ENCODE results near the gene MRM3. TPM values are rescaled to one million over a fixed set of nuclear protein-coding genes. Genes with fewer than 3 reads are reported as not detected.

MRM3 gene
- total and polyA plus RNA-seq, 2 of the 4 experiments (the other 2 are of a cell fraction) = 9.0 to 15.2 TPM

DNA sequence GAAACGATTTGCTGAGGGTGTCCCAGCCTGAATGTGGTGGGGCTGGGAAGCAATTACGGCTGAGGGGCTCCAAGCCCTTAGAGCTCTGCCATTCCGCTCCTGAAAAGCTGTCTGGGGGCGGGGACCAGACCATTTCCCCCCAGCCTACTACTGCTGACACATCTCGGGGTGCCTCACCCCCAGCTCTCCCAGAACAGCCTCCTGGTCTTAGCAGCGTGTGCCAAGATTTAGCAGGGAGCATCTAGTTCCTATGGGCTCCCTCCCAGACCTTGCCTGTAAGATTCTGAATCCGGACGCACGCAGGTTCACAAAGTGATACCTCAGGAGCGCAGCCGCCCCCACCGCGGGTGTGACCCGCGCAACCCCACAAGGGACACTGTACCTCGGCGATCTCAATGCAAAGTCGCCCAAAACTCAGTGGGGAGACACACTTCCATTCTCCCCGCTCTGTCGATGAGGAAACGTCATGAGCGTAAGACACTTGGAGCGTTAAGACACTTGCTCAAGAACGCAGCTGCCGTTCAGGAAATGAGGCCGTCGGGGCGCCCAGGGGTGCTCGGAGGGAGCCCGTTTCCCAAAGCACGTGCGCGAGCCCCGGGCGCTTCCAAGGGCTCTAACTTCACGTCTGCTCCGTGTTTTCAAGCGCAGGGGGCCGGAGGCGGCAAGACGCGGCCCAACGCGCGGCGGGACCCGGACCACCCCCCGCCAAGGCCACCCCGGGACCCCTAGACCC, 30.7 kb upstream of the MRM3 start:
- peaks cover 18% of the 10 kb centered on the region for H3K36me3 ChIP-seq (ENCODE audit: control insufficient read depth, insufficient read depth, low read length)
- peak overlapping the region; percentile 56; the same call in 1 of the 2 replicates for H3K27ac ChIP-seq (ENCODE audit: insufficient read depth, low read length)
- H3K9me1 ChIP-seq (ENCODE audit: insufficient read depth, low read length) = peaks cover 17% of the 10 kb centered on the region
- no peak overlapping the region for H2BK15ac ChIP-seq (ENCODE audit: low read depth, low read length)
- H4K5ac ChIP-seq (ENCODE audit: low read depth, low read length) = peak overlapping the region; percentile 50; the same call in 1 of the 2 replicates
- peak overlapping the region; percentile 67 for H3K14ac ChIP-seq (replicated peaks; ENCODE audit: low read depth, low read length)
- peaks cover 23 to 50% of the 10 kb centered on the region in 2 experiments for H3K79me1 ChIP-seq (ENCODE audit: low read depth in 1 of 2, low read length in 2 of 2)
- in situ Hi-C loops (cut with MboI; ENCODE audit: low sequenced_read_pairs) (no loop called here), dilution Hi-C loops (cut with HindIII; ENCODE audit: low sequenced_read_pairs, unreplicated experiment) (no loop called here), intact Hi-C loops (cut with micrococcal nuclease) (no loop called here)
- no peaks in the 10 kb centered on the region for H3K27me3 ChIP-seq (ENCODE audit: control insufficient read depth, insufficient read depth, low read length)
- H4K20me1 ChIP-seq (ENCODE audit: insufficient read depth, low read length) = peaks cover 10% of the 10 kb centered on the region
- H3K18ac ChIP-seq (ENCODE audit: low read depth, low read length) = peak overlapping the region; percentile 32; the same call in 1 of the 2 replicates
- H2AK5ac ChIP-seq (ENCODE audit: low read depth, low read length) = peak overlapping the region; percentile 59
- H3K9me3 ChIP-seq (ENCODE audit: control insufficient read depth, insufficient read depth, low read length) = no peaks in the 10 kb centered on the region
- H3K4me2 ChIP-seq (ENCODE audit: low read depth, low read length) = peak overlapping the region; percentile 98
- H3K4me3 ChIP-seq (ENCODE audit: insufficient read depth, low read depth, low read length) = peak overlapping the region; percentile 88
- BruUV-seq (replicated peaks) = no TSS peak
- POLR2A ChIA-PET (ENCODE audit: unreplicated experiment) = no interaction called here
- 0% methylated on average over 37 of the region's 49 CpGs; no CpG with 5 or more reads in 1 of the 2 experiments for WGBS, 2 experiments (ENCODE audit: extremely low coverage in 2 of 2, insufficient read length in 1 of 2)
- peak overlapping the region; percentile 53; the same call in 1 of the 2 replicates for H4K91ac ChIP-seq (ENCODE audit: insufficient read depth, low read depth, low read length)
- DNase-seq = peak; percentile 45
- no peak overlapping the region for H2BK20ac ChIP-seq (ENCODE audit: low read depth, low read length)
- H3K56ac ChIP-seq (ENCODE audit: extremely low read depth, insufficient read depth, low read length) = no peak overlapping the region; the same call in 1 of the 2 replicates
- H3K4me1 ChIP-seq (ENCODE audit: control insufficient read depth, insufficient read depth, low read length) = peaks cover 10% of the 10 kb centered on the region
- CTCF ChIA-PET = no interaction called here
- peak overlapping the region; percentile 84 for H3K9ac ChIP-seq (ENCODE audit: low read depth, low read length)
- peak overlapping the region; percentile 33 to 78; a peak in 3 of 4 replicates for H4K8ac ChIP-seq (ENCODE audit: low read depth in 2 of 2, low read length in 2 of 2)
- peak overlapping the region; percentile 99 for H2AFZ ChIP-seq (replicated peaks; ENCODE audit: low read length, poor library complexity)
- H2BK120ac ChIP-seq (ENCODE audit: low read depth, low read length) = peak overlapping the region; percentile 13; the same call in 1 of the 2 replicates
- H3K23ac ChIP-seq (ENCODE audit: low read depth, low read length) = peak overlapping the region; percentile 77
- H2BK5ac ChIP-seq (ENCODE audit: low read depth, low read length, poor library complexity, severe bottlenecking) = peak overlapping the region; percentile 57
- H2AK9ac ChIP-seq (replicated peaks; ENCODE audit: low read depth, low read length, poor library complexity) = peak overlapping the region; percentile 98
- ATAC-seq (ENCODE audit: low read depth) = peak; percentile 49
- H3K4ac ChIP-seq (ENCODE audit: low read depth, low read length) = peak overlapping the region; percentile 60
- no peak for TF ChIP-seq USF2 (IDR thresholded peaks at IDR 0.05; ENCODE audit: low read depth, low read length)
- no peak for TF ChIP-seq MAFK (IDR thresholded peaks at IDR 0.05; ENCODE audit: low read depth, low read length)
- TF ChIP-seq CHD1 (IDR thresholded peaks at IDR 0.05; ENCODE audit: low read depth, low read length) = no peak
- no peak for TF ChIP-seq SMC3 (IDR thresholded peaks at IDR 0.05; ENCODE audit: low read depth, low read length)
- TF ChIP-seq, protein P1, sequence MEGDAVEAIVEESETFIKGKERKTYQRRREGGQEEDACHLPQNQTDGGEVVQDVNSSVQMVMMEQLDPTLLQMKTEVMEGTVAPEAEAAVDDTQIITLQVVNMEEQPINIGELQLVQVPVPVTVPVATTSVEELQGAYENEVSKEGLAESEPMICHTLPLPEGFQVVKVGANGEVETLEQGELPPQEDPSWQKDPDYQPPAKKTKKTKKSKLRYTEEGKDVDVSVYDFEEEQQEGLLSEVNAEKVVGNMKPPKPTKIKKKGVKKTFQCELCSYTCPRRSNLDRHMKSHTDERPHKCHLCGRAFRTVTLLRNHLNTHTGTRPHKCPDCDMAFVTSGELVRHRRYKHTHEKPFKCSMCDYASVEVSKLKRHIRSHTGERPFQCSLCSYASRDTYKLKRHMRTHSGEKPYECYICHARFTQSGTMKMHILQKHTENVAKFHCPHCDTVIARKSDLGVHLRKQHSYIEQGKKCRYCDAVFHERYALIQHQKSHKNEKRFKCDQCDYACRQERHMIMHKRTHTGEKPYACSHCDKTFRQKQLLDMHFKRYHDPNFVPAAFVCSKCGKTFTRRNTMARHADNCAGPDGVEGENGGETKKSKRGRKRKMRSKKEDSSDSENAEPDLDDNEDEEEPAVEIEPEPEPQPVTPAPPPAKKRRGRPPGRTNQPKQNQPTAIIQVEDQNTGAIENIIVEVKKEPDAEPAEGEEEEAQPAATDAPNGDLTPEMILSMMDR (conservative IDR thresholded peaks at IDR 0.05; ENCODE audit: low read depth, low read length) = no peak
- TF ChIP-seq RCOR1 (IDR thresholded peaks at IDR 0.05; ENCODE audit: insufficient replicate concordance, low read length) = no peak
- TF ChIP-seq NFE2L2 (IDR thresholded peaks at IDR 0.05; ENCODE audit: low read depth, low read length) = no peak
- TF ChIP-seq POLR2A (IDR thresholded peaks at IDR 0.05; ENCODE audit: low read depth, low read length) = no peak
- no peak for TF ChIP-seq RFX5 (IDR thresholded peaks at IDR 0.05; ENCODE audit: low read depth, low read length)
- no peak for TF ChIP-seq ELK1 (IDR thresholded peaks at IDR 0.05; ENCODE audit: borderline replicate concordance, low read depth, low read length)
- TF ChIP-seq CEBPB (IDR thresholded peaks at IDR 0.05; ENCODE audit: low read depth, low read length) = no peak
- peak; percentile 59; the same call in 1 of the 2 replicates for TF ChIP-seq MXI1 (IDR thresholded peaks at IDR 0.05; ENCODE audit: borderline replicate concordance, low read depth, low read length)
- no peak for TF ChIP-seq MAZ (IDR thresholded peaks at IDR 0.05; ENCODE audit: borderline replicate concordance, low read depth, low read length)
- peak; percentile 69 for TF ChIP-seq BHLHE40 (IDR thresholded peaks at IDR 0.05; ENCODE audit: low read depth, low read length)

Measured in IMR-90 (cell line).